Effector CD4-positive, alpha-beta T cell (primary cell): ENCODE measurements around the gene TRPV2.
A peak's percentile ranks its signal among the peaks of the same experiment; 100 is the strongest.
"Not testable (repeated sequence)": the region's sequence is repeated elsewhere in the genome, so short reads cannot be mapped to it uniquely, and the experiment has no call there.

Source experiments
- DNase-seq: peaks from one replicate; pipeline ENCODE4 v3.0.0-alpha.2; 2020

The TRPV2 gene

GRCh38 chr17:16437083-16437482 lies 21.7 kb downstream of the TRPV2 start:
- no peak for DNase-seq

- no peak for DNase-seq
Observed at GRCh38 chr17:16438173-16438556, 22.8 kb downstream of the TRPV2 start.

- DNase-seq: peak; percentile 90
Observed at GRCh38 chr17:16438557-16439302, 23.4 kb downstream of the TRPV2 start.

- DNase-seq: no peak
Observed at GRCh38 chr17:16439303-16439791, 24.0 kb downstream of the TRPV2 start.

- DNase-seq: peak; percentile 28
Observed at GRCh38 chr17:16439811-16440351, 24.5 kb downstream of the TRPV2 start.

- DNase-seq: not testable (repeated sequence)
Observed at GRCh38 chr17:16440354-16440753, 25.0 kb downstream of the TRPV2 start.

GRCh38 chr17:16440901-16441629 lies 25.7 kb downstream of the TRPV2 start:
- DNase-seq: no peak

GRCh38 chr17:16442141-16442540 lies 26.8 kb downstream of the TRPV2 start:
- DNase-seq: no peak

- no peak for DNase-seq
Observed at GRCh38 chr17:16442594-16443510, 27.5 kb downstream of the TRPV2 start.

GRCh38 chr17:16443511-16444257 lies 28.3 kb downstream of the TRPV2 start:
- DNase-seq: no peak

GRCh38 chr17:16444258-16444886 lies 29.0 kb downstream of the TRPV2 start:
- no peak for DNase-seq

- DNase-seq: no peak
Observed at GRCh38 chr17:16446338-16446983, 31.1 kb downstream of the TRPV2 start.

- DNase-seq: no peak
Observed at GRCh38 chr17:16447676-16448075, 32.3 kb downstream of the TRPV2 start.

GRCh38 chr17:16448490-16448889 lies 33.1 kb downstream of the TRPV2 start:
- DNase-seq: no peak

GRCh38 chr17:16449121-16449570 lies 33.8 kb downstream of the TRPV2 start:
- no peak for DNase-seq

GRCh38 chr17:16450028-16450427 lies 34.7 kb downstream of the TRPV2 start:
- no peak for DNase-seq

GRCh38 chr17:16452268-16452667 lies 36.9 kb downstream of the TRPV2 start:
- DNase-seq: not testable (repeated sequence)

GRCh38 chr17:16453493-16453851 lies 38.1 kb downstream of the TRPV2 start:
- DNase-seq: no peak

GRCh38 chr17:16455997-16456741 lies 40.8 kb downstream of the TRPV2 start:
- no peak for DNase-seq

- no peak for DNase-seq
Observed at GRCh38 chr17:16456742-16457316, 41.5 kb downstream of the TRPV2 start.
